Measurements from ENCODE around the gene FAM149B1. TPM values are rescaled to one million over a fixed set of nuclear protein-coding genes. Genes with fewer than 3 reads are reported as not detected.

The FAM149B1 gene
- total RNA-seq, result 1 to 10 TPM; 2.2 to 6.9 (median 5.6) TPM

- H3K27me3 ChIP-seq, result no peaks in the 10 kb centered on the region
- H3K4me1 ChIP-seq, result peaks cover 26 to 37% of the 10 kb centered on the region in 2 donors
- peaks cover 0 to 8% of the 10 kb centered on the region in 2 donors for H3K36me3 ChIP-seq
- peak within 1 kb of the TSS; percentile 93 to 97 (median 94) for H3K27ac ChIP-seq
- peak within 1 kb of the TSS; percentile 78 to 96 (median 83) for H3K4me3 ChIP-seq
- ATAC-seq, result peak; percentile 98
- in situ Hi-C loops (cut with MboI; ENCODE audit: low sequenced_read_pairs in 4 of 4) (loop anchor here (10.0 to 25.0 kb wide), 3 partner anchors 73 to 806 kb away; partner anchors contain the start of genes DNAJB12 (in 4 of the 4) and P4HA1 (in 2 of the 4)), intact Hi-C loops (cut with DNase I; ENCODE audit: low total_unique reads) (loop anchor here (1.0 to 5.0 kb wide), 4 partner anchors 36 to 476 kb away; partner anchors contain the start of genes MCU, MRPS16 and P4HA1)
- H3K9me3 ChIP-seq, result no peaks in the 10 kb centered on the region
- peak; percentile 86 to 92 for DNase-seq
- TF ChIP-seq CTCF (IDR thresholded peaks at IDR 0.05 in 4 of 5, conservative IDR thresholded peaks at IDR 0.05 in 1 of 5) (peak; percentile 28 to 62 (median 42)), POLR2A (IDR thresholded peaks at IDR 0.05) (peak; percentile 92 to 96)
Observed at GRCh38 chr10:73167783-73168464, at the start of gene FAM149B1, which contains the start of gene ECD. TSS of gene FAM149B1 (plus strand) at chr10:73168119. CDS start at chr10:73168340, 221 bp downstream. TSS of gene ECD (minus strand) at chr10:73168008. CDS start at chr10:73163937, 4,071 bp downstream.

GRCh38 chr10:73119457-73119856 lies 48.5 kb upstream of the FAM149B1 start:
- no peak overlapping the region for H3K4me3 ChIP-seq
- in situ Hi-C loops (cut with MboI; ENCODE audit: low sequenced_read_pairs in 4 of 4) (no loop called here), intact Hi-C loops (cut with DNase I; ENCODE audit: low total_unique reads) (no loop called here)
- H3K36me3 ChIP-seq, result no peaks in the 10 kb centered on the region
- no peak for DNase-seq
- peak overlapping the region; percentile 91 to 96 (median 94) for H3K27ac ChIP-seq
- H3K27me3 ChIP-seq, result no peaks in the 10 kb centered on the region
- peaks cover 19 to 34% of the 10 kb centered on the region in 2 donors for H3K4me1 ChIP-seq
- no peak for ATAC-seq
- H3K9me3 ChIP-seq, result no peaks in the 10 kb centered on the region
- no peak for TF ChIP-seq POLR2A (IDR thresholded peaks at IDR 0.05)
- no peak for TF ChIP-seq CTCF (IDR thresholded peaks at IDR 0.05 in 4 of 5, conservative IDR thresholded peaks at IDR 0.05 in 1 of 5)

- intact Hi-C loops (cut with DNase I; ENCODE audit: low total_unique reads), result no loop called here
- in situ Hi-C loops (cut with MboI; ENCODE audit: low sequenced_read_pairs in 4 of 4), result no loop called here
- no peaks in the 10 kb centered on the region for H3K27me3 ChIP-seq
- H3K4me1 ChIP-seq, result peaks cover 19 to 34% of the 10 kb centered on the region in 2 donors
- TF ChIP-seq POLR2A (IDR thresholded peaks at IDR 0.05) (no peak), CTCF (IDR thresholded peaks at IDR 0.05 in 4 of 5, conservative IDR thresholded peaks at IDR 0.05 in 1 of 5) (no peak)
- no peaks in the 10 kb centered on the region for H3K36me3 ChIP-seq
- H3K9me3 ChIP-seq, result no peaks in the 10 kb centered on the region
- ATAC-seq, result no peak
- DNase-seq, result no peak
- peak overlapping the region; percentile 91 to 96 (median 94) for H3K27ac ChIP-seq
- H3K4me3 ChIP-seq, result no peak overlapping the region
Observed at GRCh38 chr10:73119952-73120351, 48.0 kb upstream of the FAM149B1 start.

- no peak for TF ChIP-seq CTCF (IDR thresholded peaks at IDR 0.05 in 4 of 5, conservative IDR thresholded peaks at IDR 0.05 in 1 of 5)
- no peak for TF ChIP-seq POLR2A (IDR thresholded peaks at IDR 0.05)
- Histone ChIP-seq H3K27ac (peak overlapping the region in 2 of 4 donors; percentile 64 to 93), H3K4me3 (no peak overlapping the region), H3K27me3 (no peaks in the 10 kb centered on the region), H3K9me3 (no peaks in the 10 kb centered on the region), H3K4me1 (peaks cover 0 to 5% of the 10 kb centered on the region in 2 donors), H3K36me3 (peaks cover 0 to 43% of the 10 kb centered on the region in 2 donors)
- DNase-seq, result no peak
- in situ Hi-C loops (cut with MboI; ENCODE audit: low sequenced_read_pairs in 4 of 4) (no loop called here), intact Hi-C loops (cut with DNase I; ENCODE audit: low total_unique reads) (no loop called here)
- no peak for ATAC-seq
Observed at GRCh38 chr10:73126343-73126742, 41.6 kb upstream of the FAM149B1 start.

Data from gastrocnemius medialis (tissue), 4 donors.